ENCODE measurements around the gene HTN1.
"Not testable (repeated sequence)": the region's sequence is repeated elsewhere in the genome, so short reads cannot be mapped to it uniquely, and the experiment has no call there.

The HTN1 gene

DNA sequence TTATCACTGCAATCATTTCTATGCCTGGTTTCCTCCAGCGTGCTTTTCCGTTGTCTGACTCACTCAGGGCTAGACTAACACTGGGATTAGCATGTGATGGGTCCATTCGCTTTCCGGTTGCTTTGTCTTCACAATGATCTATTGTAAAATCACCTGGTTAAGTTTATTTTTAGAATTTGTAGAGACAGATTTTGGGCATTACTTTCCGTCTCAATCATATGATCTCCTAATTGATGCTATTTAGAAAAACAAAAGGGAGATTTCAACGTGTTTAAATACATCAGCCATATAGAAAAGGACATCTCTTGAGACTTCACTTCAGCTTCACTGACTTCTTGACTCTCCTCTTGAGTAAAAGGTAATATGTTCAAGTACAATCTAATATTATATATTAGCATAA lies at the start of gene HTN1:
Gene HTN1 (plus strand): TSS at position 301 of the 400 bp plus-strand sequence. CDS start 2,639 bp downstream, outside the sequence.
- not testable (repeated sequence) for DNase-seq (ENCODE audit: low read depth)

DNA sequence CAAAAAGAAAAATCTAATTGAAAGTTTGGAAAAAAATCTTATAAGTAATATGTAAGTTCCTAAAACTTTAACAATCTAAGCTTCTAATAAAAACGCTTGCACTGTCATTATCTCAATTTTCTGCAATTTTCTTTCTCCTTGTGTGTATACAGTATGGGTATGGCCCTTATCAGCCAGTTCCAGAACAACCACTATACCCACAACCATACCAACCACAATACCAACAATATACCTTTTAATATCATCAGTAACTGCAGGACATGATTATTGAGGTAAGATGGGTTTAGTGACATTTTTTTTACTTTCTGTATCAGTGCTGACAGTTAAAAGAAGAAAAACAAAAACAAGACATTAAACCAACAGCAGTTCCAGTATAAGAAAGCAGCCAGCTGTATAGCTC lies 49.5 kb upstream of the HTN1 start:
- no peak for DNase-seq (ENCODE audit: low read depth)

DNA sequence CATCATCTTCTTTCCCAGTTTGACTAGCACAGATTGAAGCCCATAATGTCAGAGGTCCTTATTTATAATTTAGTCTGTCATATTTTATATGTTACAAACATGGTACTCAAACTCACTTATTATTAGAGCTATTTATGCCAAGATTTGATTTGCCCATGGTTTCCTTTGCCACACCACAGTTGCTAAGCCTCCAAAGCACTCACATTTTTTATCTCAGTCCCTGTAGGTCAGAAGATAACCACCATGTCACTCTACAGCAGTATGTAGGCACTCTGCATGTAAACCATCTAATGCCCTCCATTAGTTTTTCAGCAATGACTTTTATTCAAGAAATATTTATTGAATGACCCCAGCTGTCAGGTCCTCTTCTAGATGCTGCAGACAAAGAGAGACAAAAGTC lies 47.7 kb upstream of the HTN1 start:
- DNase-seq (ENCODE audit: low read depth): no peak

DNA sequence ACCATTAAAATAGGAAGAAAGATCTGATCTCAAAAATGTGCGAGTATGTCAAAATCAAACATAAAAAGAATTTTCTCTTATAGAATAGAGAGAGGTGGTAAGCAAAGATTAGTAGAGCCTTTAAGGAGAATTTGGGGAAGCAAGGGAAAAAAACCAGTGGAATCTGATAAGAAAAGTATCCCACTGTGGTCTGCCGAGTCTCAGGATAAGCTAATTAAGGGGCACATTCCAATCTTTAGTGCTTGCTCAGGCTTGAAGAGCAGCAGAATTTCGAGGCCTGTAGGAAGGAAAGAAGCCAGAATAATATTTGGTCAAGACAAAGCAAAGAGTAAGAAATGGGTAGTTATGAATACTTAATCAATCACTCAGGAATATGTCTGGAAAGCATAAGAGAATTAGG lies 41.5 kb upstream of the HTN1 start:
- no peak for DNase-seq (ENCODE audit: low read depth)

DNA sequence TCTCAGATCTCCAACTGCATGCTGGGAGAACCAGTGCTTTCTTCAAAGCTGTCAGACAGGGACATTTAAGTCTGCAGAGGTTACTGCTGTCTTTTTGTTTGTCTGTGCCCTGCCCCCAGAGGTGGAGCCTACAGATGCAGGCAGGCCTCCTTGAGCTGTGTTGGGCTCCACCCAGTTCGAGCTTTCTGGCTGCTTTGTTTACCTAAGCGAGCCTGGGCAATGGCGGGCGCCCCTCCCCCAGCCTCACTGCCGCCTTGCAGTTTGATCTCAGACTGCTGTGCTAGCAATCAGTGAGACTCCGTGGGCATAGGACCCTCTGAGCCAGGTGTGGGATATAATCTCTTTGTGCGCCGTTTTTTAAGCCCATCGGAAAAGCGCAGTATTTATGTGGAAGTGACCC lies 31.2 kb upstream of the HTN1 start:
- not testable (repeated sequence) for DNase-seq (ENCODE audit: low read depth)

GRCh38 chr4:70023218-70023617 lies 27.0 kb upstream of the HTN1 start:
- no peak for DNase-seq (ENCODE audit: low read depth)

DNA sequence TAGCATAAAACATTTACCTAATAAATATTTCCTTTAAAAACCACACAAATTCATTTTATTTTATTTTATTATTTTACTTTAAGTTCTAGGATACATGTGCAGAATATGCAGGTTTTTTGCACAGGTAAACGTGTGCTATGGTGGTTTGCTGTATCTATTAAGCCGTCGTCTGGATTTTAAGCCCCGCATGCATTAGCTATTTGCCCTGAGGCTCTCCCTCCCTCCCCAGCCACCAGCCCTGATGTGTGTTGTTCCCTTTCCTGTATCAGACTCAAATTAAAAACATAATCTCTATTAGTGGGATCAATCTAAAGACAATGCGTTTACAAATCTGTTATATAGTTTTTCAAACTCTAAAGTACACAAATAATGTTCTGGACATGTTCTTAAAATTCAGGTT lies 23.2 kb upstream of the HTN1 start:
- no peak for DNase-seq (ENCODE audit: low read depth)

DNA sequence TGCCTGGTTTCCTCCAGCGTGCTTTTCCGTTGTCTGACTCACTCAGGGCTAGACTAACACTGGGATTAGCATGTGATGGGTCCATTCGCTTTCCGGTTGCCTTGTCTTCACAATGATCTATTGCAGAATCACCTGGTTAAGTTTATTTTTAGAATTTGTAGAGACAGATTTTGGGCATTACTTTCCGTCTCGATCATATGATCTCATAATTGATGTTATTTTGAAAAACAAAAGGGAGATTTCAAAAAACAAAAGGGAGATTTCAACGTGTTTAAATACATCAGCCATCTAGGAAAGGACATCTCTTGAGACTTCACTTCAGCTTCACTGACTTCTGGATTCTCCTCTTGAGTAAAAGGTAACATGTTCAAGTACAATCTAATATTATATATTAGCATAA lies 22.1 kb upstream of the HTN1 start, which contains the start of gene HTN3:
Gene HTN3 (plus strand): TSS at position 301 of the 400 bp plus-strand sequence. CDS start 2,282 bp downstream, outside the sequence.
- DNase-seq (ENCODE audit: low read depth): not testable (repeated sequence)

DNA sequence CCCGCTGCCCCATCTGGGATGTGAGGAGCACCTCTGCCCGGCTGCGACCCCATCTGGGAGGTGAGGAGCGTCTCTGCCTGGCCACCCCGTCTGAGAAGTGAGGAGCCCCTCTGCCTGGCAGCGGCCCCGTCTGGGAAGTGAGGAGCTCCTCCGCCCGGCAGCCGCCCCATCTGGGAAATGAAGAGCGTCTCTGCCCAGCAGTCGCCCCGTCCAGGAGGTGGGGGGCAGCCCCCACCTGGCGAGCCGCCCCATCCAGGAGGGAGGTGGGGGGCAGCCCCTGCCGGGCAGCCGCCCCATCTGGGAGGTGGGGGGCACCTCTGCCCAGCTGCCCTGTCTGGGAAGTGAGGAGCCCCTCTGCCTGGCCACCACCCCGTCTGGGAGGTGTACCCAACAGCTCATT lies 12.7 kb upstream of the HTN1 start:
- DNase-seq (ENCODE audit: low read depth): not testable (repeated sequence)

- DNase-seq (ENCODE audit: low read depth): not testable (repeated sequence)
Measured at GRCh38 chr4:70039928-70040327, 10.3 kb upstream of the HTN1 start.

DNA sequence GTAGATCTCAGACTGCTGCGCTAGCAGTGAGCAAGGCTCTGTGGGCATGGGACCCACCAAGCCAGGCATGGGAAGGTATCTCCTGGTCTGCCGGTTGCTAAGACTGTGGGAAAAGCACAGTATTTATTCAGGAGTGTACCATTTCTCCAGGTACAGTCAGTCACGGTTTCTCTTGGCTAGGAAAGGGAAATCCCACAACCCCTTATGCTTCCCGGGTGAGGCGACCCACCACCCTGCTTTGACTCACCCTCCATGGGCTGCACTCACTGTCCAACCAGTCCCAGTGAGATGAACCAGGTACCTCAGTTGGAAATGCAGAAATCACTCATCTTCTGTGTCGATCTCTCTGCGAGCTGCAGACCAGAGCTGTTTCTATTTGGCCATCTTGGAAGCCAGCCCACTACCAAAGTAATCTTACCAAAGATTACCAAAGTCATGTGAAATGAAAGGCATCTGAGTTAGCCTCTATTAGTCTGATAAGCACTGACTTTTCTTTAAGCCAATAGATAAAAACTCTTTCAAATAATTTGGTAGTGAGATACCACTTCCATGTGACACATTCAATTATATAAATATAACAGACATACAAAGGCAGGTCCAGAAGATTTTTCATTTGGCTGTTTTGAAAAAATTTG lies 8.5 kb upstream of the HTN1 start:
- DNase-seq (ENCODE audit: low read depth): no peak

- DNase-seq (ENCODE audit: low read depth): not testable (repeated sequence)
Measured at GRCh38 chr4:70056534-70056933, 6.3 kb downstream of the HTN1 start.

DNA sequence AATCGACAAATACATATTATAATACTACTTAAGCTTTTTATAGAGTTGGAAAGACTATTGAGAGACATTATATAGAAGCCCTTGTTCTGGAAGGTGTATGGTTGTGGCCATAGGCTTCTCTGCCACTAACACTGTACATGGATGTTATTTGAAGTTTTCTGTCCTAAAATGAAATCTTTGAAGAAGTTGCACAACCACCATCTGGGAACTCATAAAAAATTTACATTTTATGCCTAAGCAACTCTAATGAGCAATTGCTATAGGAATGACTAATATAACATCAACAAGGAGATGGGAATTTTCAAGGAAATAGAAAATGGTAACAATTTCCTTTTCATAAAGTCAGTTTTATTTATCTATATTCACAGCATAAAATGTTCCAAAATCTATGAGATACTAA lies 7.4 kb downstream of the HTN1 start:
- no peak for DNase-seq (ENCODE audit: low read depth)

DNA sequence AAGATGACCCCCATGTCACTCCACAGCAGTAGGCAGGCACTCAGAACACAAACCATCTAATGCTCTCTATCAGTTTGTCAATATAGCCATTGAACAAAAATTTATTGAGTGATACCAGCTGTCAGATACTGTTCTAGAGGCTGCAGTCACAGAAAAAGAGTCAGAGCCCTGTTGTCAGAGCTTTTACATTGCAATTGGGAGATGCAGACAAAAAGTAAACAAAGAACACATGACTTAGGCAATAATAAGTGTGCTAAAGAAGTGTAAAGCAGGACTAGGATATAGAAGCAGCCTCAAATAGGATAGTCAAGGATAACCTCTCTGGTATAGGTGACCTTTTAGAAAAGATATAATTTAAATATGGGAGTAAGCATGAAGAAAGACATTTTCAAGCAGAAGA lies 8.9 kb downstream of the HTN1 start:
- DNase-seq (ENCODE audit: low read depth): no peak

DNA sequence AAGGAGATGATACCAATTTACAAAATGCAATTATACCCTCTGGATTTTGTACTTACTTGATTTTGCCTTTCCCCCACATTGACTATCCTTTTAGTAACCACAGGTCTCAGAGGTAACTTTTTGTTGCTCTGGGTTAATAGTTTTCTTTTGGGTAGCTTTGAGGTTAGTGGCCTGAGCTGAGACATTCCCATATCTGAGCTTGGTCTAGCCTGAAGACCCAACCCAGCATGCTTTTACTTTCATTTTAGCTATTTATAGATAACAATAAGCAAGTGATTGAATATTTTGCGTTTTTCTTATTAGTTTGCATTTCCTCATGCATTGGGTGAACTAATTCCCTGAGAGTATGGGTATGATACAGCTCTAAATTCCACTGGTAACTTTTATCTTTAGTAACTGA lies 11.8 kb downstream of the HTN1 start:
- no peak for DNase-seq (ENCODE audit: low read depth)

GRCh38 chr4:70080205-70080604 lies 30.0 kb downstream of the HTN1 start:
- DNase-seq (ENCODE audit: low read depth): no peak

DNA sequence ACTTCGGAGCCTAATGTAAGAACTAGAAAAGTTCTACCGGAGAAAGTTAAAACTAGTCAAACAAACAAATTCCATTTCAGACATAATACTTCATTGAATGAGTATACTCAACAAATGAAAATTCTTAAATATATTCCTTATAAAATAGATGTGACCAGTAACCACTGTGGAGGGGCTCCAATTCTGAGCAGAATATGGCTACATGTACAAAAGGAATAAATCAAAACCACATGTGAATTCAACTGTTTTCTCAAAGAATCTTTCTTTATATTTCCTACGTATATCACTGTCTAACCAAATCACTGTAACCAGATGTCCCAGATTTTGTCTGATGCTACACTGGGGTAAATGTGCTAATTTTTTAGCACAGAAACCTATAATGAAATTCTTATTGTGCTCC lies 49.0 kb downstream of the HTN1 start:
- DNase-seq (ENCODE audit: low read depth): no peak

Data from stromal cell of bone marrow (primary cell).